GM11168 (cell line): ENCODE measurements around the gene VTCN1.
"Not testable (repeated sequence)": the region's sequence is repeated elsewhere in the genome, so short reads cannot be mapped to it uniquely, and the experiment has no call there.

Source experiments
- in situ Hi-C: fragments of 300-500 bp; cut with MboI; formaldehyde crosslinking; loops from one replicate; pipeline ENCODE4 v1.12.0; 2022; ENCODE audit warnings: low sequenced_read_pairs; ENCODE audit not compliant: unreplicated experiment

The VTCN1 gene

GRCh38 chr1:117106478-117106877, 104.2 kb downstream of the VTCN1 start:
- in situ Hi-C loops, result no loop called here

GRCh38 chr1:117105722-117106121, 105.0 kb downstream of the VTCN1 start:
- in situ Hi-C loops, result no loop called here

DNA sequence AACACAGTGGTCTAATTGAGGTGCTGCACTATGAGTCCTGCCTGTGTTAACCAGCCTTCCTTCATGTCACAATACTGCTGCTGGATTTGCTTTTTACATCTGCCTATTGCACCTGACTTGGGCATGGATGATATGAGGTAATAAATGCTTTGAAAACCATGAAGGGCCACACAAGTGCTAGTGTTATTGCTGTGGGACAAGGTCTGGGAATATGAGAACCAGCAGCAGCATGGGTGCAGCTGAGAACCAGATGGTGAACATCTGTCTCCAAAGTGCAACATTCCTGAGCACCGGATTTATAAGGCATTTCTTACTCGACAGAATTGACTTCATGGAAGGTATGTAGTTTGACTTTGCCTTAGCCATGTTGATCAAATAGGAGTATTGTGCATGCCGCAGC, 105.7 kb downstream of the VTCN1 start:
- in situ Hi-C loops, result no loop called here

- in situ Hi-C loops, result not testable (repeated sequence)
These were observed 108.9 kb downstream of the VTCN1 start for GRCh38 chr1:117101858-117102257.

- in situ Hi-C loops, result no loop called here
These were observed 109.4 kb downstream of the VTCN1 start for GRCh38 chr1:117101334-117101733.

- in situ Hi-C loops, result no loop called here
These were observed 112.3 kb downstream of the VTCN1 start for GRCh38 chr1:117098287-117098890.

DNA sequence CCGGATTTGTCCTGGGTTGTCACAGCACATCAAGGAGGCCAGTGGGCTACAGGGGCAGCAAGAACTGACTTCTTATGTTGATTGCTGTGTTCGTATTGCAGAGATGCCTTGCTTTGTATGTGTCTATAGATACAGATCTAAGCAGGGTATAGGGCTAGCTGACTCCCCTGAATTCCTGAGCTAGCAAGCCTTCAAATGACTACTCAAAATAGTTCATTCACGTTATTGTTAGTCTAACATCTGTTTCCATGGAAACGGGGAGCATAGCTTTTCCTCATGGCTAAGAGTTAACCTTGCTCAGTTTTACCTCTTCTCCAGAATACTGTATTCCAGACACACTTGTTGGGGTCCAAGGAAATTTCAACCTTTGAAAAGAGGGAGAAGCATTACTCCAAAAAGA, 113.3 kb downstream of the VTCN1 start:
- in situ Hi-C loops, result no loop called here

- in situ Hi-C loops, result no loop called here
These were observed 113.7 kb downstream of the VTCN1 start for GRCh38 chr1:117096951-117097408.

- in situ Hi-C loops, result no loop called here
These were observed 115.7 kb downstream of the VTCN1 start for GRCh38 chr1:117094841-117095604.

DNA sequence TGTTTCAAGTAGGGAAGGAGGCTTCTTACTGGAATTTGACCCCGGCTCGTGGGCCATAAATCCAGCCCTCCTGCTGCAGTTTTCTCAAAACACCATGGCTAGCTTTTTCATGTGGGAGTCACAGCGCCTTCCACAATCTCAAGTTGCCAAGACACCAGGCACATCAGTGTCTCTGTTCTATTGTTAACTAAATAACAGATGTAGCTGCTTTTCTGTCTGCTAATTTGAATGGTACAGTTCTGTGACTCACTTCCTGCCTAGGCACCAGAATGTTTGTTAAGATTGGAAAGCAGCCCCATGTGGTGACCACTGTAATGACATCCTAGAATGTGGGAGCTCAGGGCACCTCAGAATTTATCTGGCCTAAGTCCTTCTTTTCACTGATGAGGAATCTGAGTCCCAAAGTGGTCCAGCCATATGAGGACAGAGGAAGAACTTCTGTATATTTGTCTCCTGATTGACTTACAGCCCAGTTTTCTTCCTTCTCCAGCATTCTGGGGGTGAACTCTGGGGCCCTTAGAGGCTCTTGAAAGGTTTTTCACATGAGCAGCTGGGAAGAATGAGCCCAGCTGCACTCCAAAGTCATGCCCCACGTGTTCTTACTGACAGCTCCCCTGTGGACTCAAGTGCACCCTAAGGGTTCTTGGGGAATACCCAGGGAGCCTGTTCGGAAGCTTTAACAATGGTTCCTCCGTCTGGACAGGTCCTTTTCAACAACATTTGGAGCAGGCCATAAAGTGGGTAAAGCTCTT, 116.7 kb downstream of the VTCN1 start:
- in situ Hi-C loops, result no loop called here
